ENCODE results near the gene C3orf70.

C3orf70 gene

DNA sequence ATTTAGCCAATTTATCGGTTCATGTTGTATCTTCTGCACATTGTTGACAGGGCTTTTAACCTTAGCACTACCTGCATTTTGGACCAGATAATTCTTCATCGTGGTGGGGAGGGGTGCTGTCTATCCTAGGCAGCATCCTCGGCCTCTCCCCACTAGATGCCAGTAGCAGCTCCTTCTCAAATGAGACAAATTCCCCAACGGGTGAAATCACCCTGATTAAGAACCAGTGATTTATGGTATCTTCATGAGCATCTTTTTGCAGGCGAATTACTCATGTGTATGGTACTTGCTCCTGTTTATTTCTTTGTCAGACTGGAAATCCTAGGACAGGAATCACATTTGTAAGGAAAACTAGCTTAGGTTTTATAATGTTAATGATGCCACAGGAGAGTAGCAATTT lies 68.0 kb downstream of the C3orf70 start:
- no peak for DNase-seq (ENCODE audit: low read depth)

- no peak for DNase-seq (ENCODE audit: low read depth)
These were observed 68.5 kb downstream of the C3orf70 start for GRCh38 chr3:185084402-185084801.

- DNase-seq (ENCODE audit: low read depth), result no peak
These were observed 70.0 kb downstream of the C3orf70 start for GRCh38 chr3:185082829-185083228.

DNA sequence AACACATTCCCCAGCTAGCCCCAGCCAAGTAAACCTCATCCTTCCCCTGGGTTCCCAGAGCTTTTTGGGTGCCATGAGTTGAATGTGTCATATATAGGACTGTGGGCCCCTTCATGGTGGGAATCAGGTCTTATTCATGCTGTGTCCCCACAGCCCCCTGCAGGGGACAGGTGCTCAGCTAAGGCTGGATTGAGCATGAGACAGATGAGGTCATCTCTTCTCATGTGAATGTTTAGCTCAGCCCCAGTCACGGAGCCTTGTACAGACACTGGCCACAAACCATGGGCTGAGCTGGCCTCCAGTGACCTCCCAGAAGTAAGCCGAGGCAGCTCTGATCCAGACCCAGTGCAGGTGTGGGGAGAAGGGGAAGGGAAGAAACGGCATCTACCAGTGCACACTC lies 70.7 kb downstream of the C3orf70 start:
- DNase-seq (ENCODE audit: low read depth), result no peak

GRCh38 chr3:185081521-185081920 lies 71.3 kb downstream of the C3orf70 start:
- no peak for DNase-seq (ENCODE audit: low read depth)

- DNase-seq (ENCODE audit: low read depth), result no peak
These were observed 73.2 kb downstream of the C3orf70 start for GRCh38 chr3:185079625-185080024.

DNA sequence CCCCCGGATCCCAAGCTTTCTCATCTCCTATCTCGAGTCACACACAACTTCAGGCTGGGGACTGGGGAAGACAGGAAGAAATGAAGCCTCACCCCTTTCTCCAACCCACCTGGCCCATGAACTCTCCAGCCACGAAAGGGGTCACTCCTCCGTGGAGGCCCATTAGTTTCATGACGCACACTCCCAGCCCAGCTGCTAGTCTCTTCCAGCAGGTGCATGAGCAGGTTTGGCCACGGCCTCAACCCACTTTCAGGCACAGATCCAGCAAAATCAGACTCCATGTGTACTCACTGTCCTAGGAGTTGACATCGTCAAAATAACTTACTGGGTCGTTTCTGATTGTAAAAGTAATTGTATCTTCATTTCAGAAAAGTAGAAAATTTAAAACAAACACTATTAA lies 76.6 kb downstream of the C3orf70 start:
- DNase-seq (ENCODE audit: low read depth), result no peak

DNA sequence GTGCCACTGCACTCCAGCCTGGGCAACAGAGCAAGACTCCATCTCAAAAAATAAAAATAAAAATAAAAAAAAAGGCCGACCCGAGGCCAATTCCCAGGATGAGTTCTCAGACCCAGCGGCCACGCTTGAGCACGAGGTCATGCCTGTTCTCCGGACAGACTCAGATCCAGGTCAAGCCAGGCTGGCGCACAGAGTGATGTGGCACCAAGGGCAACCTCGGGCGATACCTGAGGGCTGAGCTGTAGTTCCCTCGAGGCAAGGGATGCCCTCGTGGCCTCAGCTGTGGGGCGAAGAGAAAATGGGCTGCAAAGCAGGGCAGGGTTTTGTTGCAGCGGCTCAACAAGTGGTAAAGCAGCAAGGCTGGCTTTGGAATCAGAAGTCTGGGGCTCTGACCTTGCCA lies 77.3 kb downstream of the C3orf70 start:
- no peak for DNase-seq (ENCODE audit: low read depth)

GRCh38 chr3:185071287-185071800 lies 81.5 kb downstream of the C3orf70 start:
- DNase-seq (ENCODE audit: low read depth), result no peak

GRCh38 chr3:185070491-185071286 lies 82.2 kb downstream of the C3orf70 start:
- DNase-seq (ENCODE audit: low read depth), result no peak

DNA sequence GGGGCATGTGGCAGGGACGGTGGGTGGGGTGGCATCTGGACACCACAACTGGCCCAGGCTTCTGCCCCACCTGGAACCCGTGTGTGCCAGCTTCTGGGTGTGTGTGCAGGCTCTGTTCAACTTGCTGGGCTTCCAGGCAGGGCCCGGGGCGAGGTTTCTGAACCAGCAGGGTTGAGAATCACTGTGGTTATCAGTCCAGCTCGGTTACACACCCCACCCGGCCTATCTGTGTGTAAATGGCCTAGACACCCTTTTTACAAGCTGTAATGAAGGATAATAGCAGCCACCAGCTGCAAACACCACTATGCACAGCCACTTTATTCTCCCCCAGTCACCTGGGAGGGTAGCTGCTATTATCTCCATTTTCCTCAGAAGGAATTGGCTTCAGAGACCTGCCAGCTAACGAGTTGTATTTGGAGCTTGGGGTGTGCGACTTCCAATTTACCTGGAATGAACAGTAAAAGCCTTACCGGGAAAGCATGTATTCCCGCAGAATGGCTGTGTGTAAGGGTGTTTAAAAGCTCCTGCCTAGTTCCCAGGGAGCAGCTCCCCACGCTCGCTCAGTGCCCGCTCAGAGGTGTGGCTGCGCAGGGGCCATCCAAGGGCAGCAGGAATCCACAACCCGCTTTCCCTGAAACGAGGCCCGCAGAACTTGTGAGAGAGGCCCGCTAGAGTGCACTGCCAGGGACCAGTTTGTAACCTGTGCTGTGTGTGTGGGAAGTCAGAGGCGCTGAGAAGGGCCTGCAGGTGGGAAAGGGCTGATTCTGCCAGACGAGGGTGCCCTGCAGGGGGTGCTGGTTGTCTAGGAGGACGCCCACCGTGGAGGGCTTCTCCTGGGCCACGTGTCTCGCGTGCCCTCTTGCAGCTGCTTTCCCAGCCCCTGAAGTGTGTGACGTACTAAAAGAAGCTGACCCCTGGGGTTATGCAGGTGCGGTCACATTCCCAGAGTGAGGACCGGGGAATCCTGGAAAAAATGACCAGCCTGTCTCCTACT lies 83.5 kb downstream of the C3orf70 start:
- DNase-seq (ENCODE audit: low read depth), result no peak

GRCh38 chr3:185067173-185067572 lies 85.7 kb downstream of the C3orf70 start:
- no peak for DNase-seq (ENCODE audit: low read depth)

GRCh38 chr3:185066251-185066650 lies 86.6 kb downstream of the C3orf70 start:
- DNase-seq (ENCODE audit: low read depth), result no peak

- DNase-seq (ENCODE audit: low read depth), result no peak
These were observed 87.8 kb downstream of the C3orf70 start for GRCh38 chr3:185065059-185065458.

GRCh38 chr3:185063431-185063830 lies 89.4 kb downstream of the C3orf70 start:
- DNase-seq (ENCODE audit: low read depth), result no peak

DNA sequence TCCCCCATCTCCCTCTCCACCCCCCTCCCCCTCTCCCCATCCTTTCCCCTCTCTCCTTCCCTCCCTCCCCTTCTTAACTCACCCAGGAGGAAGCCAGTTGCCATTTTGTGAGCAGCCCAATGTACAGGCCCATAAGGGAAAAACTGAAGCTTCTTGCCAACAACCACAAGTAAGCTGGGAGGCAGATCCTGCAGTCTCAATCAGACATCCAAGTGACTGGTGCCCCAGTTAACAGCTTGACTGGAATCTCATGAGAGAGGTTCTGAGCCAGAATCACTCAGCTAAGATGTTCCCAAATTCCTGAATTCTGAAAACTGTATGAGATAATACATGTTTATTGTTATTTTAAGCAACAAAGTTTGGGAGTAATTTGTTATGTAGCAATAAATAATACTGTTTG lies 90.7 kb downstream of the C3orf70 start:
- DNase-seq (ENCODE audit: low read depth), result no peak

DNA sequence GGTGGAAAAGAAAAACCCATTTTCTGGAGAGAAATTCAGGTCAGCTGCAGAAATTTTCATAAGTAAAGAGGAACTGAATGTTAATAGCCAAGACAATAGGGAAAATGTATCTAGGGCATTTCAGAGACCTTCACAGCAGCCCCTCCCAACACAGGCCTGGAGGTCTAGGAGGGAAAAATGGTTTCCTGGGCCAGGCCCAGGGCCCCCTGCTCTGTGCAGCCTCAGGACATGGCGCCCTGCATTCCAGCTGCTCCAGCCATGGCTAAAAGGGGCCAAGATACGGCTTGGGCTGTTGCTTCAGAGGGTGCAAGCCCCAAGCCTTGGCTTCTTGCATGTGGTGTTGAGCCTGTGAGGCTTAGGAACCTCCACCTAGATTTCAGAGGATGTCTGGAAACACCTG lies 92.2 kb downstream of the C3orf70 start:
- no peak for DNase-seq (ENCODE audit: low read depth)

DNA sequence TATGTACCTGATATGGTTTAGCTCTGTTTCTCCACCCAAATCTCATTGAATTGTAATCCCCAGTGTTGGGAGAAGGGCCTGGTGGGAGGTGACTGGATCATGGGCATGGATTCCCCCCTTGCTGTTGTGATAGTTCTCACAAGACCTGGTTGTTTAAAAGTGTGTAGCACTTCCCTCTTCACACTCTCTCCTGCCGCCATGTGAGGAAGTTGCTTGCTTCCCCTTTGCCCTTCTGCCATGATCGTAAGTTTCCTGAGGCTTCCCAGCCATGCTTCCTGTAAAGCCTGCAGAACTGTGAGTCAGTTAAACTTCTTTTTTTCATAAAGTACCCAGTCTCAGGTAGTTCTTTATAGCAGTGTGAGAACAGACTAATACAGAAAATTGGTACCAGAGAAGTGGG lies 93.1 kb downstream of the C3orf70 start:
- no peak for DNase-seq (ENCODE audit: low read depth)

GRCh38 chr3:185058796-185059195 lies 94.1 kb downstream of the C3orf70 start:
- no peak for DNase-seq (ENCODE audit: low read depth)

DNA sequence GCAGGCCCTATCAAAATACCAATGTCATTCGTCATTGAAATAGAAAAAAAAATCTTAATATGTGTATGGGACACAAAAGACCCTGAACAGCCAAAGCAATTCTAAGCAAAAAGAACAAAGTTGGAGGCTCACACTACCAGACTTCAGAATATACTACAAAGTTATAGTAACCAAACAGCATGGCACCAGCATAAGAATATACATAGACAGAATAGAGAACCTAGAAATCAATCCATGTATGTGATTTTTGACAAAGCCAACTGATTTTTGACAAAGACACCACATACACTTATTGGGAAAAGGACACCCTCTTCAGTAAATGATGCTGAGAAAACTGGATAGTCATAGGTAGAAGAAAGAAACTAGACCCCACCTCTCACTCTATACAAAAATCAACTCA lies 95.0 kb downstream of the C3orf70 start:
- DNase-seq (ENCODE audit: low read depth), result no peak

GRCh38 chr3:185056908-185057307 lies 96.0 kb downstream of the C3orf70 start:
- DNase-seq (ENCODE audit: low read depth), result no peak

GRCh38 chr3:185052631-185053030 lies 100.2 kb downstream of the C3orf70 start:
- DNase-seq (ENCODE audit: low read depth), result no peak

- DNase-seq (ENCODE audit: low read depth), result no peak
These were observed 101.1 kb downstream of the C3orf70 start for GRCh38 chr3:185051801-185052200.

Measured in activated T-helper 1 cell treated with Interleukin-2 at 50 U/mL for 16 hours (primary cell).